MV-4-11 (cell line): ENCODE data around the gene CTH.
"Not testable (repeated sequence)": the region's sequence is repeated elsewhere in the genome, so short reads cannot be mapped to it uniquely, and the experiment has no call there.

Source experiments
- DNase-seq: peaks from one replicate; lab custom pipeline; 2025; lab: John Stamatoyannopoulos, UW

The CTH gene

DNA sequence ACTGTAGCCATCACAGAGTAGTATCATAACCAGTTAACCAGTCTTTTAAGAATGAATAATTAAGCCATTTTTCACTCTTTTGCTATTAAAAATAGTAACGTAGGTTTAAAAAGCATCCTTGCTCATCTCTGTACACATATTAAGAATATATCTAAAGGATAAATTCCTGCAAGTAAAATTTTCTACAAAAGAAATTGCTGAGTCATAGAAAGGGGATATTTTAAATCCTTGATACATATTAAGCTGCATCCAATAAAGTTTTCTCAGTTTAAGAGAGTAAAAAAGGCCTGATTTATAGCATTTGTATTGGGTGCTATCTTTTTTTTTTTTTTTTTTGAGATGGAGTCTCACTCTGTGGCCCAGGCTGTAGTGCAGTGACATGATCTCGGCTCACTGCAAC, 1.9 kb upstream of the CTH start:
- DNase-seq = no peak

DNA sequence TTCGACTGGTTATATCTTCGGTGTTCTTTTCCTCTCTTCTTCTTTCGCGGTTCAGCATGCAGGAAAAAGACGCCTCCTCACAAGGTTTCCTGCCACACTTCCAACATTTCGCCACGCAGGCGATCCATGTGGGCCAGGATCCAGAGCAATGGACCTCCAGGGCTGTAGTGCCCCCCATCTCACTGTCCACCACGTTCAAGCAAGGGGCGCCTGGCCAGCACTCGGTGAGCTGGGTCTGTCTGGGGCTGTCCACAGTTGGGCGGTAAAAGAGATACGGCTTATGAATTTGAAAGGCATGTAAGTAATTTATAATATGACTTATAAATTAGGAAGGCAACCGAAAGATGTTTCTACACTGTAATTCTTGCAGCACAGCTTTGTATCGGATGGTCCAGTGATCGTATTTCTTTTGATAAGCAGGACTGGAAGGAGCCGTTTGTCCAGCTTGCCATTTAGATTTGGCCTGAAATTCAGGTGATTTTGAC, 334 bp downstream of the CTH start:
- no peak for DNase-seq

DNA sequence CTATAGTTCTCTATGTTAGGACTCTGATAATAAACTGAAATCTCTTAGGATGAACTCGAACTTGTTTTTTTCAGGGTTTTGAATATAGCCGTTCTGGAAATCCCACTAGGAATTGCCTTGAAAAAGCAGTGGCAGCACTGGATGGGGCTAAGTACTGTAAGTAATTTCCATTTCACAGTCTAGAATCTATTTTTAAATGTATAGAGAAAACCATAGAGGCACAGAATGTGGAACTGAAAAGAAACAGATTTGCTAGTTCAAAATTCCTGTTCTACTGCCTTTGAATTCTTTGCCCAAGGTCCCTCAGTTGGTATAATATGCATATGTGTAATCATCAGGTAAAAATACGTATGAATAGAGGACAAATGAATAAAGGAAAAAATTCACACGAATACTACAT, 4.8 kb downstream of the CTH start:
- no peak for DNase-seq

DNA sequence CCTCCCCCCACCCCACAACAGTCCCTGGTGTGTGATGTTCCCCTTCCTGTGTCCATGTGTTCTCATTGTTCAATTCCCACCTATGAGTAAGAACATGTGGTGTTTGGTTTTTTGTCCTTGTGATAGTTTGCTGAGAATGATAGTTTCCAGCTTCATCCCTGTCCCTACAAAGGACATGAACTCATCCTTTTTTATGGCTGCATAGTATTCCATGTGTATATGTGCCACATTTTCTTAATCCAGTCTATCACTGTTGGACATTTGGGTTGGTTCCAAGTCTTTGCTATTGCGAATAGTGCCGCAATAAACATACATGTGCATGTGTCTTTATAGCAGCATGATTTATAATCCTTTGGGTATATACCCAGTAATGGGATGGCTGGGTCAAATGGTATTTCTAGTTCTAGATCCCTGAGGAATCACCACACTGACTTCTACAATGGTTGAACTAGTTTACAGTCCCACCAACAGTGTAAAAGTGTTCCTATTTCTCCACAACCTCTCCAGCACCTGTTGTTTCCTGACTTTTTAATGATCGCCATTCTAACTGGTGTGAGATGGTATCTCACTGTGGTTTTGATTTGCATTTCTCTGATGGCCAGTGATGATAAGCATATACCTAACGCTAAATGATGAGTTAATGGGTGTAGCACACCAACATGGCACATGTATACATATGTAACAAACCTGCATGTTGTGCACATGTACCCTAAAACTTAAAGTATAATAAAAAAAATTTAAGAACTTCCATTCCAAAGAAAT, 8.1 kb downstream of the CTH start:
- not testable (repeated sequence) for DNase-seq

DNA sequence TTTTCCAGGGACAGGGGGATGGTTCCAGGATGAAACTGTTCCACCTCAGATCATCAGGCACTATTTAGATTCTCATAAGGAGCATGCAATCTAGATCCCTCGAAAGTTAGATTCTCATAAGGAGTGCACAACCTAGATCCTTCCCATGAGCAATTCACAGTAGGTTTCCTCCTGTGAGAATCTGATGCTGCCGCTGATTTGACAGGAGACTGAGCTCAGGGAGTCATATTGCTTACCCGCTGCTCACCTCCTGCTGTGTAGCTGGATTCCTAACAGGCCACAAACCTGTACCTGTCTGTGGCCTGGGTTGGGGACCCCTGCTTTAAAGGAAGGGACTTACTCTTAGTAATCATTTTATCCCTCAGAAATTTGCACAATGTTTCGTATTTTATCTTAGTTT, 9.3 kb downstream of the CTH start:
- no peak for DNase-seq

DNA sequence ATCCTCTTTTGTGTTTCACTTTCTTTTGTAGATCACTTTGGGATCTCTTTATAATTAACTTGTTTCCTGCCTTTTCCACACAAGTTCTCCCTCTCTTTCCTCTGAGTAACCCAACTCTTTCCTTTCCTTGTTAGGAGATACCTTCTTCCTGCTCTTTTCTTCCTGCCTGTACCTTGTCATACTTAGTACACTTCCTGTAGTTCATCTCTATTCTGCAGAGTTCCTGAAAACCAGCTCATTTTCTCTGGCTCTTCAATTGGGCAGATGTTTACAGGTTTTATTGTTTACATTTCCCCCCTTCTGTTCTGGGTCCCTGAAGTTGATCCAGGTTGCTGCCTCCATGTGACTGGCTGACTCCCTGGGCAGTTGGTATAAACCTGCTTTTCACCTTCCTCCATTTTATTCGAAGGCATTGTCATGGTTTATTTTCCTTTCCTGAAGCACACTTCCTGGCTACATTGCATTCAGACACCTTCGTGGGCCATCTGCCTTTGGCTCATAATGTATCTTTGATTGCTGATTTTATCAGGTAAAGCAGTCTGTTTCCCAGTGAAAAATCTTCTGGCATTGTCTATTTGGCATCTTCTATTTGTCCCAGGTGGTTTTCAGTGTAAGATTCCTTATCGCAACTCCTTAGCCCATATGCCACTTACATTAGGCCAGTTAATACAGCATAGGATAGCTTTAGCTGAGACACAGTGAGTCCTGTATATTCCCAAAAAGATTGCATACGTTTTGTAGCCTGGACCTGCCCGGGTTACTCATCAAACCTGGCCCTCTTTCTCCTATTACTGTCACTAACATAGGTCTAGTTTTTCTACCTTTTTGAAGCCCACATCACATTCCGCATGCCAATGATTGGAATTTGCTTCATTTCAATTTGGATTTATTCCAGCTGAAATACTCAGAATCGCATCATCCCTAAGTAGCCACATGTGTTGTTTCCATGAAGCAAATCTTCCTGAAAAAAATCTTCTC, 15.4 kb downstream of the CTH start:
- no peak for DNase-seq

DNA sequence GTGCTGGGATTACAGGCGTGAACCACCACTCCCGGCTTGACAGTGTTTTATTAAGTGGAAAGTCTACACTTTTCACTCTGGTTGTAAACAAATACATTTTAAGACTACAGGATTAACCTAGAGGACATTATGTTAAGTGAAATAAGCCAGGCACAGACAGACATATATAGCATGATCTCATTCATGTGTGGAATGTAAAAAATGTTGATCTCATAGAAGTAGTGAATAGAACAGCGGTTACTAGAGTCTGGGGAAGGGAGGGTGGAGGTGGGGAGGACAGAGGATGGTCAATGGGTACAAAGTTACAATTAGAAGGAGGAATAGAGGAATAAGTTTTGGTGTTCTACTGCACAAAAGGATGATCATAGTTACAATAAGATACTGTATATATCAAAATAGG, 16.9 kb downstream of the CTH start:
- DNase-seq = no peak

DNA sequence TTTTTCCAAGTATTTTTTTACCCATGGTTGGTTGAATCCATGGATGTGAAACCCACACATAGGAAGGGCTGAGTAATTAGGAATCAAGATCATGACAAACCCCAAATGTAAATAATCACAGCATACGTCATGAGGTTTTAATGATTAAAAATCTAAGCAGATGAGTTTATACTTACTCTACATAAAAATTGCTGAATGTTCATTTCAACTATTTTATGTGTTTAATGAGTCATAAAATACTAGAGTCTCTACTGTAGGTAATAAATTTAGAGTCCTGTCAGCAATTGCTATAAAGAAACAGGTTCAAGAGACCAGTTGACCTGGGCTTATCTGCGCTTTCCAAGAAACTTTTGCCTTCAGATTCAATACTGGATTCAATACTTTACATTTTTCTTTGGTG, 18.2 kb downstream of the CTH start:
- DNase-seq = no peak

DNA sequence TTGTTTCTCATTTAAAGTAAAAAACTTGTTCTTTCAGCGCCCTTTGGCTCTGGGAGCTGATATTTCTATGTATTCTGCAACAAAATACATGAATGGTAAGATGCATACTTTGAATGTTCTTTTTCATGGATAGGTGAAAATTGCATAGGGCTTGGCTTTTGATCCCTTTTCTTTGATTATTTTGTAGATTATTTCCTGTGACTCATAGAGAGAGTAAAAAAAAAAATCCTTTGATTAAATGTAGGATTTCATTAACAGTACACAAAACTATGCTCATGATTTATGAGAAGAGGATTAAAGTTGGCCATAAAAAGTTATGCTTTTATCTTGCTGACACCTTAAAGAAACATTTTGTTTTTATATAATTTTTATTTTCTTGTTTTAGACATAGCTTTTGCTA, 18.7 kb downstream of the CTH start:
- DNase-seq = no peak

DNA sequence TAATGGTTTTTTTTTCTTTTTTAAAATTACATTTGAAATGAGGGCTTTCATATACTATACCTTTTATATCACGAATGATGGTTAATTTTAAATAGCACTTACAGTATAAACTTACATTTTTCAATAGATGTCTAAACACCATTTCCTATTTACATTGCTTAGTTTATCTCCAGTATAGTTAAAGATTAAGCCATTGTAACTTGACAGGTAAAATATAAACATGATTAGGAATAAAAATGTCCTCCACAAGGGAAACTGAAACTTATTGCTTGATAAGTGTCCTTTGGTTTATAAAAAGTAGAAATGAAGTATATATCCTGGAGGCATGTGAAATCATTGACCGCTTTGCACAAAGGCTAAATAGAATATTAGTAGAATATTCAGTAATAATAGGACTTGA, 20.2 kb downstream of the CTH start:
- DNase-seq = no peak

DNA sequence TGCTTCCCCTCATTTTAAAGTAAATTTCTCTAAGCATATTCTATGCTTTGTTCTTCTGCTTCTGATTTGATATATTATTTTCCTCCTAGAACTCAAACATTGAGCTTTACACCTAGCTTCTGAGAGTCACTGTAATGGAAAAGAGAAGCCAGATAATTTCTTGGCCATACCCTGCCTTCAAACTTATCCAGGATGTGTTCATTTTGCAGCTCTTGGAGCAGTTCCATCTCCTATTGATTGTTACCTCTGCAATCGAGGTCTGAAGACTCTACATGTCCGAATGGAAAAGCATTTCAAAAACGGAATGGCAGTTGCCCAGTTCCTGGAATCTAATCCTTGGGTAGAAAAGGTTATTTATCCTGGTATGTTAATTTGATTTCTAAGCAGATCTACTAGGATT, 20.8 kb downstream of the CTH start:
- DNase-seq = no peak

DNA sequence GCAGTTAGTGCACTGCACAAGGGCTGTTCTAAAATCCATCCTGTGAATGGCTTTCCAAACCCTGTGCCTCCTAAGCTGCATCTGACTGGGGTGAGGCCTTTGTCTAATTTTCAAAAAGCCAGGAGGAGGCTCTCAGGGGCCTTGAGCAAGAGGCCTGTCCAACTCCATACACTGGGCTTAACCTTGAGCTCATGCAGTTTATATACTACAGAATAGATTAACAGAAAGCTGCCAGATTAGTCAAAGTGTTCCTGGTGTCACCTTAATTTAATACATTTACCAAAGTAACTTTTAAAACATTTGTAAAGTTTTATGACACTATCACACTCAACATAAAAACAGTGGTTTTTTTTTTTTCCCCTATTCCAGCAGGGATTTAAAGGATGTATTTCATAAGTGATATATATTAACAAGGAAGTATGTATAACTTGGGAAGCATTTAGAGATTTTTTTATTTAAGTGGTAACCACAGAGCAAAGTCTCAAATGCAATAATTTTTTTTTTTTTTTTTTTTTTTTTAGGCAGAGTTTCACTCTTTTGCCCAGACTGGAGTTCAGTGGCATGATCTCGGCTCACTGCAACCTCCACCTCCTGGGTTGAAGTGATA, 23.3 kb downstream of the CTH start:
- DNase-seq = no peak

DNA sequence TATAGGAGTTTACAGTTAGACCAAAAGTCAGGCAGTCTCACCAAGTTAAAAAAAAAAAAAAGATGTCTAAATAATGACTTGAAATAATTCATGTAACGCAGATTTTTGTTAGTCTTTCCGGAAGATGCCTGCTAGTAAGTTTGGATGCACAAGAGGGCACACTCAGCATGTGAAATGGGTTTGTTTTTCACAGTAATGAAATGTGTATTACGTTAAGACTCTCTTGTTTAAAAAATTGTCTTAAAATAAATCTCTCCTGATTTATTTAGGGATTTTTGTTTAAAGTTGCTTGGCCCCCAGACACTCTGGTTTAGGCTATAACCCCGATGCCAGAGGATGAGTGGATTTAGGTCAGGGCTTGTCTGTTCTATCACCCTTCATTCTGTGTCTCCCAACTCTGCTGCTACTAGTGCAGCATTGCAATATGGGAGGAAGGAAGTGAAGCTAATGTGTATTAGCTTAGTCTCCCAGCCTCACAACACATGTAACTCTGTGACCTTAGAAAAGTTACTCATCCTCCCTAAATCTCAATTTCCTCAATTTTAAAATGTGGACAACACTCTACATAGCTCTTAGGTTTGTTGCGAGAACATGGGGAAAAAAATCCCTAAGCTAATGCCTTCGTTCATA, 25.7 kb downstream of the CTH start:
- DNase-seq = peak; percentile 77

DNA sequence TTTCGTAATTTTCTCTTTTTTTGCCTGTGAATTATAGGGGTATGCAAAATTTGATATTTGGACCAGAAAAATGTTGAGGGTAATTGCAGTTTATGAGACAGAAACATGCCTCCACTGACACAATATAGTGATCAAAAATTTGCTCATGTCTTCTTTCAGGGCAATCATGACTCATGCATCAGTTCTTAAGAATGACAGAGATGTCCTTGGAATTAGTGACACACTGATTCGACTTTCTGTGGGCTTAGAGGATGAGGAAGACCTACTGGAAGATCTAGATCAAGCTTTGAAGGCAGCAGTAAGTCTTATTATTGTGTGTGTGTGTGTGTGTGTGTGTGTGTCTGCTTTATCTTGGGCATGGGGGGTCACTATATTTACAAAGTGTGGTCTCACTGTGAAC, 27.5 kb downstream of the CTH start:
- peak; percentile 11 for DNase-seq

DNA sequence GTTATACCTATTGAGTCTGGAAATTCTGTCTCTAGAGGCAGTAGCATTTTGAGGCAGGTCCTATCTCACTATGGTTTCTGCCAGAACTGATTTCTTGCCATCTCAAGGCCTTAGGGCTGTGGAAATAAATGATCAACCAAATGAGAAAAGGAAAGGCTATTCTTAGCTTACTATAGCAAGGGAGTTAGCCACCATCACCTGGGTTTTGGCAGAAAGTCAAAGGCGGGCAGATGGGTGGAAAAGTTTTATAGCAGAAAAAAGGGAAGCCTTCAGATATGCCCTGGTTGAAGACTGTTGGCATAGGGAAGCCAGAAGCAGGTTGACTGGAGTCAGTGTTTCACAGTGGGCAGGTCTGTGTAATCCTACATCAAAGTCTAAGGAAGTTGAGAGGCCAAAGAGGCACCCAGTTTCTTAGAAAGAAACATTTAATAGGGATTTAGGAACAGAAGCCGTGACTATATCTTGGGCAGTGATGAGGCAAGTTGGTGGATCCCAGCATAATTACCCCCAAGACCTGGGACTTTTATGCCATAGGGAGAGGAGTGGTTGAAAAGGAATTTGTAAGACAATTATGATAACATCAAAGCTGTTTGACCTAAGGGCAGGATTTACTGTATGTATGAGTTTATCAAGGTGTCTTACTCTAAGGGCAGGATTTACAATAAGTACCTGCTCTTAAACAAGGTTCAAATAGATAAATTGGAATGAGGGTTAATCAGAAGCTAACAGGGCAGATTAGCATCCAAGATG, 29.7 kb downstream of the CTH start:
- DNase-seq = no peak

DNA sequence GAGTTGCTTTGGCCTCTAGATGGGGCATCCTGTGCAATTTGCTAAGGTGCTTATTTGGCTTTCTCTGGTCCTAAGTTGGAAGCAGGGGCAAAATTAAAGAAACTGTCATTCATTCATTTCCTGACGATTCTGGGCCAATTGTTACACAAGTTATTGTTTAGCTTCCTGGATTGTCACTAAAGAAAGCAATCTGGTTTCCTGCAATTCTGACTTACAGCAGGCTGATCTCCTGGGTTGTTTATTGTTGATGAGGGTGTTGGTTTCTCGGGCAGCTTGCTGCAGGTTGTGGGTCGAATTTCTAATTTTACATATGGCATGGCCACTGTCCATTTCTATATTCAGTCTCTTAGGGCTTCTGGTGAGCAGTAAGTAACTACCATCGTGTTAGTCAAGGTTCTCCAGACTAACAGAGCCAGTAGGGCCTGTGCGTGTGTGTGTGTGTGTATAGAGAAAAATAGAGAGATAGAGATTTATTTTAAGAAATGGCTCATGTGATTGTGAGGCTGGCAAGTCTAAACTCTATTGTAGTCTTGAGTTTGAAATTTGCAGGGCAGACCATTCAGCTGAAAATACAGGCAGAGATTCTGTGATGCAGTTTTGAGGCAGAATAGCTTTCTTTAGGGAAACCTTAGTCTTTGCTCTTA, 30.4 kb downstream of the CTH start:
- DNase-seq = no peak

DNA sequence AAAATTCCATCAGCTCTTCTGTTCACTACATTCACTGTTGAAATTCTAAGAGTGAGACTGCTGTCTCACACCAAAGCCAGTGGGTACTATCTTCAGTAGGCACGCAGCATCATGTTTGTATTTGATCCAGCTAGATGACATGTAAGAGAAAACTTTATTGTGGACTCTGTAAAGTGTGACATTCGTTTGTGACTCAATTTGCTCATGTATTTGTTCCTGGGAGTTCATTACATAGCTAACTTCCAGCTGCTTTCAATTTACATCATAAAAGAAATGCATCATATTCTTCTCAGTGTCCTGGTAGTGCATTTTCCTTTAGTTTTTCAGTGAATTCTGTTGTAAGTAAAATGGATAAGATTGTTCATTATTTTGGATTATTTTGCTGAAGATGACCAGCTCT, 31.4 kb downstream of the CTH start:
- no peak for DNase-seq

DNA sequence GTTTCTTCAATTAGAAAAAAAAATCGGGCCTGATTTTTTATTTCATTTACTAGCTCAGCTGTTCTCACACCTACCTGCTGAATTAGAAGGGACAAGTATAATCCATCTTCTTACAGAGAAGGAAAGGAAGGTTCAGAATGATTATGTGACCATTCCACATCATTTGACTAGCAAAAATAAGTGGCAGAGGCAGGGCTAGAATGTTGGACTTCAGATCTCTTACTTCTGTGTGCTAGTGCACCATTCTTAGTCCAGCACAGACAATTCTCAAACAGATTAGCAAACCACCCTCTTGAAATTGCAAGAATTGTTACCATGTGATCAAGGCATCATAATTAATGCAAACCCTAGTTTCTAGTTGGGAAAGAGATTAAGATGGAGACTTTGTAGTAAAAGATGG, 32.7 kb downstream of the CTH start:
- DNase-seq = no peak

DNA sequence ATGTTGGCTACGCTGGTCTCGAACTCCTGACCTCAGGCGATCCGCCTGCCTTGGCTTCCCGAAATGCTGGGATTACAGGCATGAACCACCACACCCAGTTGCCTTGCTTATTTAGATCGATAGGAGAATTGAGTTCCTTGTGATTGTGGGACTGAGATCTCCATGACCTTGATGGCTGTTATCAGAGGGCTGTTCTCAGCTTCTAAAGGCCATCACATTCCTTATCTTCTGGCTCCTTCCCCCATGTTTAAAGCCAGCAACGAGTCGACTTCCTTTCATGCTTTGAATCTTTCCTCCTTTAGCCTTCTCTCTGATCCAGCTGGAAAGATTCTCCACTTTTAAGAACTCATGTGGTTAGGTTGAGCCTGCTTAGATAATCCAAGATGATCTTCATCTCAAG, 38.0 kb downstream of the CTH start:
- DNase-seq = no peak

DNA sequence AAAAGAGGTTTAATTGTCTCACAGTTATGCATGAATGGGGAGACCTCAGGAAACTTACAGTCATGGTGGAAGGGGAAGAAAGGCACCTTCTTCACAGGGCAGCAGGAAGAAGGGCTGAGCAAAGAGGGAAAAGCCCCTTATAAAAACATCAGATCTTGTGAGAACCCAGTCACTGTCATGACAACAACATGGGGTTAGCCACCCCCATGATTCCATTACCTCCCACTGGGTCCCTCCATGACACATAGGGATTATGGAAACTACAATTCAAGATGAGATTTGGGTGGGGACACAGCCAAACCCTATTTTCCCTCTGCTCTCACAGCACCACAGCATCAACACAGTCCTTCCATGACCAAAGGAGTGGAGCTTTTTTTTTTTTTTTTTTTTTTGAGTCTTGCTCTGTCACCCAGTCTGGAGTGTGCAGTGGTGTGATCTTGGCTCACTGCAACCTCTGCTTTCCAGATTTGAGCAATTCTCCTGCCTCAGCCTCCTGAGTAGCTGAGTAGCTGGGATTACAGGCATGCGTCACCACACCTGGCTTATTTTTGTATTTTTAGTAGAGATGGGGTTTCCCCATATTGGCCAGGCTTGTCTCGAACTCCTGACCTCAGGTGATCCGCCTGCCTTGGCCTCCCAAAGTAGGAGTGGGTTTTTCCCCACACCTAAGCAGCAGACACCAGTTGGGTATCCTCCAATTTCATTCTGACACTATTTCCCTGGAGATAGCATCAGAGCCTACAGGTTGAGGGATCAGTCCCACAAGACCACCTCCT, 41.3 kb downstream of the CTH start:
- DNase-seq = not testable (repeated sequence)
